ENCODE data around the gene UGDH.

Gene UGDH

GRCh38 chr4:39480251-39480650, 47.0 kb downstream of the UGDH start:
- H3K4me2 ChIP-seq (ENCODE audit: low read length), result no peak overlapping the region
- H3K36me3 ChIP-seq (ENCODE audit: control insufficient read depth, low read length), result peaks cover 10% of the 10 kb centered on the region
- no peaks in the 10 kb centered on the region for H3K27me3 ChIP-seq (ENCODE audit: control insufficient read depth, low read length)
- no peak overlapping the region for H3K4me3 ChIP-seq (ENCODE audit: low read length)
- no peaks in the 10 kb centered on the region for H4K20me1 ChIP-seq (ENCODE audit: control insufficient read depth, insufficient read depth, low read depth, low read length)
- H3K79me2 ChIP-seq (ENCODE audit: control insufficient read depth, low read length), result no peaks in the 10 kb centered on the region
- 0 out of 2 replicates have a peak, but pooled peaks cover 4% of the 10 kb centered on the region for H3F3A ChIP-seq (ENCODE audit: control insufficient read depth, insufficient read depth)
- no peak overlapping the region for H3K27ac ChIP-seq (ENCODE audit: low read depth, low read length)
- peaks cover 10% of the 10 kb centered on the region for H3K4me1 ChIP-seq (ENCODE audit: control insufficient read depth, low read length)
- no peaks in the 10 kb centered on the region for H3K9me3 ChIP-seq (ENCODE audit: control insufficient read depth, insufficient read depth, low read length)
- TF ChIP-seq EZH2phosphoT487 (IDR thresholded peaks at IDR 0.05; ENCODE audit: borderline replicate concordance, low read length), result no peak
- TF ChIP-seq CTCF (IDR thresholded peaks at IDR 0.05; ENCODE audit: low read depth, low read length, poor library complexity, severe bottlenecking), result no peak
- no peaks in the 10 kb centered on the region for H3K9me2 ChIP-seq (replicated peaks; ENCODE audit: control insufficient read depth, low read length)

- TF ChIP-seq EZH2phosphoT487 (IDR thresholded peaks at IDR 0.05; ENCODE audit: borderline replicate concordance, low read length) (no peak), CTCF (IDR thresholded peaks at IDR 0.05; ENCODE audit: low read depth, low read length, poor library complexity, severe bottlenecking) (no peak)
- peaks cover 31% of the 10 kb centered on the region for H3K36me3 ChIP-seq (ENCODE audit: control insufficient read depth, low read length)
- H3K27ac ChIP-seq (ENCODE audit: low read depth, low read length), result no peak overlapping the region
Measured at GRCh38 chr4:39476187-39476895, 50.9 kb downstream of the UGDH start.

GRCh38 chr4:39472396-39472795, 54.8 kb downstream of the UGDH start:
- no peaks in the 10 kb centered on the region for H3K9me2 ChIP-seq (replicated peaks; ENCODE audit: control insufficient read depth, low read length)
- peaks cover 11% of the 10 kb centered on the region for H3F3A ChIP-seq (ENCODE audit: control insufficient read depth, insufficient read depth)
- H3K79me2 ChIP-seq (ENCODE audit: control insufficient read depth, low read length), result no peaks in the 10 kb centered on the region
- no peaks in the 10 kb centered on the region for H4K20me1 ChIP-seq (ENCODE audit: control insufficient read depth, insufficient read depth, low read depth, low read length)
- H3K27me3 ChIP-seq (ENCODE audit: control insufficient read depth, low read length), result no peaks in the 10 kb centered on the region
- H3K4me3 ChIP-seq (ENCODE audit: low read length), result no peak overlapping the region
- TF ChIP-seq EZH2phosphoT487 (IDR thresholded peaks at IDR 0.05; ENCODE audit: borderline replicate concordance, low read length) (no peak), CTCF (IDR thresholded peaks at IDR 0.05; ENCODE audit: low read depth, low read length, poor library complexity, severe bottlenecking) (no peak)
- peaks cover 58% of the 10 kb centered on the region for H3K36me3 ChIP-seq (ENCODE audit: control insufficient read depth, low read length)
- H3K4me1 ChIP-seq (ENCODE audit: control insufficient read depth, low read length), result peaks cover 11% of the 10 kb centered on the region
- H3K4me2 ChIP-seq (ENCODE audit: low read length), result no peak overlapping the region
- H3K9me3 ChIP-seq (ENCODE audit: control insufficient read depth, insufficient read depth, low read length), result no peaks in the 10 kb centered on the region
- no peak overlapping the region for H3K27ac ChIP-seq (ENCODE audit: low read depth, low read length)

More at GRCh38 chr4:39476187-39476895, 50.9 kb downstream of the UGDH start:
- no peaks in the 10 kb centered on the region for H3K9me3 ChIP-seq (ENCODE audit: control insufficient read depth, insufficient read depth, low read length)
- no peaks in the 10 kb centered on the region for H3K79me2 ChIP-seq (ENCODE audit: control insufficient read depth, low read length)
- H4K20me1 ChIP-seq (ENCODE audit: control insufficient read depth, insufficient read depth, low read depth, low read length), result no peaks in the 10 kb centered on the region
- 0 out of 2 replicates have a peak, but pooled peaks cover 4% of the 10 kb centered on the region for H3F3A ChIP-seq (ENCODE audit: control insufficient read depth, insufficient read depth)
- H3K4me3 ChIP-seq (ENCODE audit: low read length), result no peak overlapping the region
- H3K27me3 ChIP-seq (ENCODE audit: control insufficient read depth, low read length), result no peaks in the 10 kb centered on the region
- H3K4me2 ChIP-seq (ENCODE audit: low read length), result no peak overlapping the region
- H3K9me2 ChIP-seq (replicated peaks; ENCODE audit: control insufficient read depth, low read length), result no peaks in the 10 kb centered on the region
- H3K4me1 ChIP-seq (ENCODE audit: control insufficient read depth, low read length), result no peaks in the 10 kb centered on the region

Measured in DOHH2 (cell line).